Sigmoid colon (tissue), 4 donors: ENCODE measurements around the gene CBX7.

Source experiments
- CTCF ChIP-seq, 4 experiments: fragments of 450-650 bp in 3 of 4; fragments of 200-600 bp in 1 of 4; IDR thresholded peaks; one replicate each; pipeline ENCODE4 v1.5.1; 2016 to 2019; ENCODE audit warnings: antibody characterized with exemption in 4 of 4, mild to moderate bottlenecking in 3 of 4, moderate library complexity in 2 of 4
- EP300 ChIP-seq, 4 donors: sonication (generic); formaldehyde crosslinking; IDR thresholded peaks; one replicate each; pipeline ENCODE4 v1.6.1; 2017; ENCODE audit warnings: antibody characterized with exemption in 4 of 4
- POLR2A ChIP-seq, 2 donors: fragments of 450-650 bp; IDR thresholded peaks; one replicate each; pipeline ENCODE4 v1.6.1; 2016; ENCODE audit warnings: antibody characterized with exemption in 2 of 2, mild to moderate bottlenecking in 2 of 2, moderate library complexity in 2 of 2
- POLR2AphosphoS5 ChIP-seq, 4 donors: sonication (generic); formaldehyde crosslinking; IDR thresholded peaks; one replicate each; pipeline ENCODE4 v1.6.1; 2017; ENCODE audit warnings: antibody characterized with exemption in 4 of 4

GRCh38 chr22:39098576-39098975 lies 53.9 kb downstream of the CBX7 start:
- TF ChIP-seq CTCF (IDR thresholded peaks at IDR 0.05), result no peak
- no peak for TF ChIP-seq POLR2A (IDR thresholded peaks at IDR 0.05)
- no peak for TF ChIP-seq POLR2AphosphoS5 (IDR thresholded peaks at IDR 0.05)
- TF ChIP-seq EP300 (IDR thresholded peaks at IDR 0.05), result no peak
